Mesendoderm (in vitro differentiated cells): ENCODE data around the gene F12.
"Not testable (repeated sequence)": the region's sequence is repeated elsewhere in the genome, so short reads cannot be mapped to it uniquely, and the experiment has no call there.

Experiments used
- DNase-seq: peaks from one replicate; pipeline ENCODE4 v3.0.0; 2013
- H2AK5ac ChIP-seq: 2 replicates; pipeline ENCODE4 v1.6.1; 2013; ENCODE audit warnings: low read length, inconsistent platforms
- H2BK120ac ChIP-seq: 2 replicates; pipeline ENCODE4 v1.6.1; 2013; ENCODE audit warnings: low read depth, mild to moderate bottlenecking, low read length, moderate library complexity, mixed read lengths
- H2BK15ac ChIP-seq: replicated peaks from 2 replicates; pipeline ENCODE4 v1.6.1; 2013; ENCODE audit warnings: low read depth, mild to moderate bottlenecking, moderate library complexity
- H2BK5ac ChIP-seq: 2 replicates; pipeline ENCODE4 v1.6.1; 2013; ENCODE audit warnings: low read length, inconsistent platforms
- H3K18ac ChIP-seq: 2 replicates; pipeline ENCODE4 v1.6.1; 2013; ENCODE audit warnings: mild to moderate bottlenecking, low read length, mixed read lengths
- H3K23ac ChIP-seq: one replicate; pipeline ENCODE4 v1.6.1; 2013; ENCODE audit warnings: low read length
- H3K27ac ChIP-seq: 2 replicates; pipeline ENCODE4 v1.5.1; 2013; ENCODE audit warnings: low read depth, mild to moderate bottlenecking, inconsistent platforms, low read length, moderate library complexity
- H3K27me3 ChIP-seq: 2 replicates; pipeline ENCODE4 v1.6.1; 2013; ENCODE audit warnings: low read length, control low read depth, mild to moderate bottlenecking, inconsistent platforms; ENCODE audit not compliant: insufficient read depth, poor library complexity
- H3K36me3 ChIP-seq: 2 replicates; pipeline ENCODE4 v1.6.1; 2013; ENCODE audit warnings: low read length, inconsistent platforms; ENCODE audit not compliant: control insufficient read depth, insufficient read depth
- H3K4ac ChIP-seq: one replicate; pipeline ENCODE4 v1.6.1; 2013; ENCODE audit warnings: low read depth, mild to moderate bottlenecking, low read length, moderate library complexity
- H3K4me1 ChIP-seq: 2 replicates; pipeline ENCODE4 v1.6.1; 2013; ENCODE audit warnings: low read depth, low read length, inconsistent platforms; ENCODE audit not compliant: control insufficient read depth
- H3K4me2 ChIP-seq: 2 replicates; pipeline ENCODE4 v1.6.1; 2013; ENCODE audit warnings: low read length
- H3K4me3 ChIP-seq: 2 replicates; pipeline ENCODE4 v1.5.1; 2013; ENCODE audit warnings: mild to moderate bottlenecking, low read length
- H3K56ac ChIP-seq: one replicate; pipeline ENCODE4 v1.6.1; 2013; ENCODE audit warnings: low read length
- H3K79me1 ChIP-seq: 2 replicates; pipeline ENCODE4 v1.6.1; 2013; ENCODE audit warnings: low read length, inconsistent platforms
- H3K79me2 ChIP-seq: 2 replicates; pipeline ENCODE4 v1.6.1; 2013; ENCODE audit warnings: mild to moderate bottlenecking, low read length; ENCODE audit not compliant: control insufficient read depth, insufficient read depth
- H3K9ac ChIP-seq: 2 replicates; pipeline ENCODE4 v1.6.1; 2013; ENCODE audit warnings: low read length, inconsistent platforms
- H4K5ac ChIP-seq: one replicate; pipeline ENCODE4 v1.6.1; 2013; ENCODE audit warnings: low read length
- H4K8ac ChIP-seq: one replicate; pipeline ENCODE4 v1.6.1; 2013; ENCODE audit warnings: low read depth, mild to moderate bottlenecking, control low read depth, low read length, moderate library complexity
- WGBS: extraction: QIAGEN DNeasy Blood & Tissue Kit; methylation state at CpG from one replicate; pipeline ENCODE4 v1.1.7; 2013; ENCODE audit warnings: low lambda C conversion rate, missing lambda C conversion rate; ENCODE audit not compliant: insufficient coverage; ENCODE audit errors: extremely low coverage; 5-methylcytosine and 5-hydroxymethylcytosine counted together

F12 gene

GRCh38 chr5:177419046-177419445 is 9.7 kb upstream of the F12 start:
- Histone ChIP-seq H3K79me2 (no peaks in the 10 kb centered on the region), H4K8ac (no peak overlapping the region), H3K23ac (no peak overlapping the region), H3K27me3 (no peaks in the 10 kb centered on the region), H2AK5ac (no peak overlapping the region), H2BK5ac (no peak overlapping the region), H3K18ac (no peak overlapping the region), H3K79me1 (no peaks in the 10 kb centered on the region), H3K9ac (no peak overlapping the region), H3K4ac (no peak overlapping the region), H2BK15ac (no peak overlapping the region), H2BK120ac (no peak overlapping the region), H3K4me2 (no peak overlapping the region), H4K5ac (no peak overlapping the region), H3K4me1 (no peaks in the 10 kb centered on the region), H3K56ac (no peak overlapping the region), H3K4me3 (no peak overlapping the region), H3K27ac (no peak overlapping the region), H3K36me3 (no peaks in the 10 kb centered on the region)
- DNase-seq: peak; percentile 67
- WGBS: no CpG with 5 or more reads among the region's 3 CpGs

- not testable (repeated sequence) for H3K4me2 ChIP-seq, H4K5ac ChIP-seq, H3K4ac ChIP-seq, H2AK5ac ChIP-seq, H2BK120ac ChIP-seq, H3K79me2 ChIP-seq, H3K4me1 ChIP-seq, H3K9ac ChIP-seq, H2BK5ac ChIP-seq, DNase-seq, H3K36me3 ChIP-seq, H3K18ac ChIP-seq, H3K4me3 ChIP-seq, H4K8ac ChIP-seq, H3K56ac ChIP-seq, H3K79me1 ChIP-seq, H2BK15ac ChIP-seq, H3K27me3 ChIP-seq, H3K23ac ChIP-seq, H3K27ac ChIP-seq
- no CpG with 5 or more reads among the region's 6 CpGs for WGBS
These were observed 7.7 kb upstream of the F12 start for GRCh38 chr5:177417081-177417480.

GRCh38 chr5:177414481-177414880 is 5.1 kb upstream of the F12 start:
- Histone ChIP-seq H2AK5ac (no peak overlapping the region), H3K79me1 (no peaks in the 10 kb centered on the region), H3K27me3 (no peaks in the 10 kb centered on the region), H3K23ac (no peak overlapping the region), H3K9ac (no peak overlapping the region), H3K4me3 (no peak overlapping the region), H3K79me2 (no peaks in the 10 kb centered on the region), H2BK5ac (no peak overlapping the region), H3K36me3 (no peaks in the 10 kb centered on the region), H3K4me2 (no peak overlapping the region), H2BK120ac (no peak overlapping the region), H3K18ac (no peak overlapping the region), H4K8ac (no peak overlapping the region), H3K56ac (no peak overlapping the region), H3K4ac (no peak overlapping the region), H3K4me1 (no peaks in the 10 kb centered on the region), H2BK15ac (no peak overlapping the region), H4K5ac (no peak overlapping the region), H3K27ac (no peak overlapping the region)
- no peak for DNase-seq
- WGBS: no CpG with 5 or more reads among the region's 3 CpGs

GRCh38 chr5:177412603-177413233 is 3.4 kb upstream of the F12 start:
- Histone ChIP-seq H3K56ac (no peak overlapping the region), H3K27ac (no peak overlapping the region), H2BK120ac (no peak overlapping the region), H3K79me1 (no peaks in the 10 kb centered on the region), H3K79me2 (no peaks in the 10 kb centered on the region), H4K8ac (no peak overlapping the region), H3K27me3 (no peaks in the 10 kb centered on the region), H3K18ac (no peak overlapping the region), H3K23ac (no peak overlapping the region), H2BK15ac (no peak overlapping the region), H3K4ac (no peak overlapping the region), H3K9ac (no peak overlapping the region), H3K36me3 (no peaks in the 10 kb centered on the region), H4K5ac (no peak overlapping the region), H2BK5ac (no peak overlapping the region), H3K4me1 (no peaks in the 10 kb centered on the region), H3K4me2 (no peak overlapping the region), H2AK5ac (no peak overlapping the region), H3K4me3 (no peak overlapping the region)
- DNase-seq: no peak
- no CpG with 5 or more reads among the region's 8 CpGs for WGBS

- H2BK120ac ChIP-seq: no peak overlapping the region
- H3K4ac ChIP-seq: no peak overlapping the region
- no peak overlapping the region for H2AK5ac ChIP-seq
- H3K79me2 ChIP-seq: no peaks in the 10 kb centered on the region
- no peak overlapping the region for H3K56ac ChIP-seq
- H2BK5ac ChIP-seq: no peak overlapping the region
- H2BK15ac ChIP-seq: no peak overlapping the region
- H3K4me3 ChIP-seq: no peak overlapping the region
- WGBS: no CpG with 5 or more reads among the region's 3 CpGs
- H4K5ac ChIP-seq: no peak overlapping the region
- H3K4me1 ChIP-seq: no peaks in the 10 kb centered on the region
- H3K27me3 ChIP-seq: no peaks in the 10 kb centered on the region
- no peak overlapping the region for H3K23ac ChIP-seq
- no peak overlapping the region for H3K27ac ChIP-seq
- H3K36me3 ChIP-seq: no peaks in the 10 kb centered on the region
- DNase-seq: no peak
- no peak overlapping the region for H4K8ac ChIP-seq
- no peak overlapping the region for H3K4me2 ChIP-seq
- no peak overlapping the region for H3K18ac ChIP-seq
- H3K79me1 ChIP-seq: no peaks in the 10 kb centered on the region
- H3K9ac ChIP-seq: no peak overlapping the region
These were observed 1.2 kb upstream of the F12 start for GRCh38 chr5:177410575-177410974.

- no peak overlapping the region for H4K8ac ChIP-seq
- no peak overlapping the region for H3K27ac ChIP-seq
- no peaks in the 10 kb centered on the region for H3K36me3 ChIP-seq
- no peak overlapping the region for H2BK120ac ChIP-seq
- peaks cover 4% of the 10 kb centered on the region for H3K27me3 ChIP-seq
- no peaks in the 10 kb centered on the region for H3K79me2 ChIP-seq
- H3K23ac ChIP-seq: no peak overlapping the region
- no peak overlapping the region for H3K9ac ChIP-seq
- DNase-seq: no peak
- no peak overlapping the region for H3K4ac ChIP-seq
- H3K79me1 ChIP-seq: no peaks in the 10 kb centered on the region
- no peak overlapping the region for H3K4me2 ChIP-seq
- H2BK5ac ChIP-seq: no peak overlapping the region
- no peaks in the 10 kb centered on the region for H3K4me1 ChIP-seq
- H2BK15ac ChIP-seq: no peak overlapping the region
- no peak overlapping the region for H3K18ac ChIP-seq
- H2AK5ac ChIP-seq: no peak overlapping the region
- H4K5ac ChIP-seq: no peak overlapping the region
- no CpG with 5 or more reads among the region's 5 CpGs for WGBS
- no peak overlapping the region for H3K4me3 ChIP-seq
- no peak overlapping the region for H3K56ac ChIP-seq
These were observed 3.6 kb downstream of the F12 start for GRCh38 chr5:177405805-177406204.
